IgD-negative memory B cell (primary cell): ENCODE results near the gene PACRG. TPM values are rescaled to one million over a fixed set of nuclear protein-coding genes. Genes with fewer than 3 reads are reported as not detected.

Experiments
- H3K27ac Mint-ChIP-seq, 3 donors: one replicate each; pipeline ENCODE4 v1.8.0; 2020 to 2022; ENCODE audit warnings: mild to moderate bottlenecking in 3 of 3, mixed read lengths in 3 of 3, moderate library complexity in 1 of 3
- H3K27me3 Mint-ChIP-seq: one replicate; pipeline ENCODE4 v1.8.0; 2021; ENCODE audit warnings: mixed read lengths
- H3K36me3 Mint-ChIP-seq: one replicate; pipeline ENCODE4 v1.8.0; 2020; ENCODE audit warnings: mild to moderate bottlenecking, mixed read lengths
- H3K4me1 Mint-ChIP-seq, 3 donors: one replicate each; pipeline ENCODE4 v1.8.0; 2020 to 2022; ENCODE audit warnings: mixed read lengths in 3 of 3, mild to moderate bottlenecking in 1 of 3
- H3K4me3 Mint-ChIP-seq, 4 donors: one replicate each; pipeline ENCODE4 v1.8.0; 2020 to 2022; ENCODE audit warnings: mild to moderate bottlenecking in 4 of 4, mixed read lengths in 4 of 4, moderate library complexity in 3 of 4
- H3K9me3 Mint-ChIP-seq, 3 donors: one replicate each; pipeline ENCODE4 v1.8.0; 2020 to 2021; ENCODE audit warnings: mixed read lengths in 3 of 3, mild to moderate bottlenecking in 1 of 3
- polyA plus RNA-seq: library from polyadenylated mRNA; unstranded; fragments of 300-500 nt; fragmentation: Illumina TruSeq; gene quantifications from one replicate; pipeline ENCODE4 v1.2.3, GENCODE V29; 2021

The PACRG gene
- polyA plus RNA-seq, 1 donor from 2014 or later = not detected

DNA sequence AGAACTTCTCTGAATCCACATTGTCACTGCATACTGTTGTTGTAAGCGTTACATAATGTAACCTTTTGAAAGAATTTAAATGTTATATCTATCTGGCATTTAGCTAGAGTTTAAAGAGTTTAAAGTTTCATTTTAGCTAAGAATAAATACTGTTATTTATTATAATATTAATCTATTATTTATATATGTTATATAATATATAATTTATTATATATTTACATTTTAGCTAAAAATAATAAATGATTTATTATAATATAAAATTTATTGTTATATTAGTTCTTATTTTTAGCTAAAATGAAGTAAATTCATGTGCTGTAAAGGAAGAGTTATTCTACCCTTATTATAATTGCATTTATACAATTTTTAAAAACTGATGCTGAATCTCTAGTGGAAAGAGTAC, 431.3 kb downstream of the PACRG start:
- H3K4me3 Mint-ChIP-seq = no peak overlapping the region

DNA sequence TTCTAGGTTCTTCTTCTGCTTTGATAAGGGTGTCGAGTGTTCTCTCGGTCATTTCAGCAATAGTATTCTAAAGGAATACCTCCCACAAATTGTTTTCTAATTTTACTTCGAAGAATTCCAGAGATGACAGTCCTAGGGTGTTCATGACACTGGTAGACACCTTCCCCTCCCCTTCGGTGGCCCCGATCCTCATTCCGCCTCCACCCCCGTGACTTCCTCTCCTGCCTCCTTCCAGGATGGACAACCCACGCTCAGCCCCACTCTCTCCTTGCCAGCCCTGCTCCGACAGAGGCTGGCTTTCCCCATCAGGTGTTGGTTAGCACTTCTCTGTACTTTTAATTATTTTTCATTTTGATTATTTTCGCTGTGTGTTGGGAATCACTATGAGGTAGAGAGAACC, 431.9 kb downstream of the PACRG start:
- Mint-ChIP-seq H3K36me3 (no peaks in the 10 kb centered on the region), H3K27me3 (peaks cover 9% of the 10 kb centered on the region), H3K9me3 (peaks cover 0 to 3% (median 0%) of the 10 kb centered on the region in 3 donors), H3K27ac (no peak overlapping the region), H3K4me1 (no peaks in the 10 kb centered on the region), H3K4me3 (no peak overlapping the region)

More for the DNA sequence above, 431.3 kb downstream of the PACRG start:
- no peak overlapping the region for H3K27ac Mint-ChIP-seq
- no peaks in the 10 kb centered on the region for H3K36me3 Mint-ChIP-seq
- no peaks in the 10 kb centered on the region for H3K4me1 Mint-ChIP-seq
- peaks cover 0 to 3% (median 0%) of the 10 kb centered on the region in 3 donors for H3K9me3 Mint-ChIP-seq
- H3K27me3 Mint-ChIP-seq = peaks cover 9% of the 10 kb centered on the region

DNA sequence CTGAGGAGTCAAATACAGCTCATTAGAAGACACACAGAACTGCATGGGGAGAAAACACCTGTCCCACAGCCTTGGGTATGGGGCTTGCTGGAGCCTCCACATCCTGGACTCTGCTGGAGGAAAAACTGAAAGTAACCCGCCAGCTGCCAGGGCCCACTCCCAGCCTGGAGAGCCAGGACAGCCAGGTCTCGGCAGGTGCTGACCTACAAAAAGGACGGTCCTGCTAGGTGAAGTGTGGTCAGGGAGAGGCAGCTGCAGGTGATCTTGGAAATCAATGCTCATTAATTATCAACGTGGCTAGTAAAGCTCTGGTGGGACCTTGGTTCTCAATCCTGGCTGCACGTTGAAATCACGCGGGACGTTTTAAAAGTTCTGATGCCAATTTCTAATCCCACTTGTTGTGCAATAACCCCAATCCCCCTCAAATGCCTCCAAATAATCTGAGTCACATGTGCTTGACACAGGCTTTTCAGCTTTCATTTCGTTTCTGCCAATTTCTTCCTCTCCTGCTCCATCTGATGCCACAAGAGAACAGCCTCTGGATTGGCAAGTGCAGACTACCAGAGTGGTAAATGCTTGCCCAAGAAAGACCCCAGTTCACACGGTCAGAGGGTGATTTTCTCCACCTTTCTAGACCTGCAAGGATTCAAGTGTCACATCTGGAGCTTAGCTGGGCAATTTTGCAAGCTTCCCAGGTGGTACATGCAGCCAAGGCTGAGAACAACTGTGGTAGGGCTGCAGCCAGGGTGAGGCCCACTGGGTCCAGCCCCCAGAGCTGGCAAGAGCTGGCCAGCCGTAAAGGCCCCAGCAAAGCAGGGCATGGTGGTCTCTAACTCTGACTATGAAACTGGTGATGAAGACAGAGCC, 434.5 kb downstream of the PACRG start:
- Mint-ChIP-seq H3K4me1 (peaks cover 0 to 3% (median 0%) of the 10 kb centered on the region in 3 donors), H3K9me3 (no peaks in the 10 kb centered on the region), H3K27me3 (peaks cover 9% of the 10 kb centered on the region), H3K36me3 (no peaks in the 10 kb centered on the region), H3K27ac (no peak overlapping the region), H3K4me3 (no peak overlapping the region)

DNA sequence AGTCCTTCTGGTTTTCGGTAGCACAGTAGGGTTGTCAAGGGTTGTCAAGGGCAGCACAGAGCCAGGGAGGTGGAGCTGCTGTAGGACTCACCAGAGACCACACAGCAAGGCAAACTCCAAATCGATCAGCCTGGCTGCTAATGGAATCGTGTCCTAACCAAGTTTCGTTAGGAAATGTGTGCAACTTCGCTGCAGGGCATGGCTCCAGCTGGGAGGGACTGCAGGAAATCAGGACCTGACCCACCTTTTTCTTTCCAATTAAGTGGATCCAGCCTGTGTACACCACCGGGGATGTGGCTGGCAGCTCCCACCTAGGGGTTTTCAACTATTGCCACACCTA, 435.1 kb downstream of the PACRG start:
- H3K9me3 Mint-ChIP-seq = no peaks in the 10 kb centered on the region
- H3K27me3 Mint-ChIP-seq = peaks cover 9% of the 10 kb centered on the region
- no peak overlapping the region for H3K4me3 Mint-ChIP-seq
- H3K36me3 Mint-ChIP-seq = no peaks in the 10 kb centered on the region
- no peak overlapping the region for H3K27ac Mint-ChIP-seq
- peaks cover 0 to 3% (median 0%) of the 10 kb centered on the region in 3 donors for H3K4me1 Mint-ChIP-seq

DNA sequence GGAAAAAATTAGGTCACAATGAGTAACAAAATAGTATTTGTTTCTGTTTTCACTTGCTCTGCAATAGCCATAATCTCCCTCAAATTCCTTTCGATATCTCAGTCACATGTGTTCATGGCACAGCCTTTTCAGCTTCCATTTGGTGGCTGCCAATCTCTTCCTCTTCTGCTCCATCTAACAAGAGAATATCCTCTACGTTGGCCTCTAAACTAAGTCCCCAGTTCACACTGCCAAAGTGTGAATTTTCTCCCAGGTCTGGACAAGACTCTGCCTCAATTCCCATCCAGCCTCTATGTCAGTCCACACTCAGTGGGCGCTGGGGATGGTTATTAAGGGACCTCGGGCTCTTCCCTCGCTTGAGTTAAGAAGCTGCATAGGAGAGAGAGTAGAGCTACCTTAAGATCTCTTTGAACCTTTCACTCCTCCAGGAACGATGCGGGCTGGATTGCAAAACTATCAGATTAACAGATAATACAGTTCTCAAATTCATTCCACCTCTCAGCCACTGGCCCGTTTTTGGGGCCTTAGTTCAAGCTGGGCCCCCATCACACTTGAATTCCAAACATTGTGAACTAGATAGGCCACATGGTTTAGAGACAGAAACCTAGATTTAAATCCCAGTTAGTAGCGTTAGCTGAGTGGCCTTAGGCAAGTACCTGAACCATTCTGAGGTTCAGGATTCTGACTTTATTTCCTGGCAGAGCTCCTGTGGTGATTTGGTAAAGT, 436.6 kb downstream of the PACRG start:
- no peaks in the 10 kb centered on the region for H3K36me3 Mint-ChIP-seq
- no peaks in the 10 kb centered on the region for H3K9me3 Mint-ChIP-seq
- H3K27ac Mint-ChIP-seq = no peak overlapping the region
- peaks cover 0 to 4% (median 0%) of the 10 kb centered on the region in 3 donors for H3K4me1 Mint-ChIP-seq
- H3K4me3 Mint-ChIP-seq = no peak overlapping the region
- H3K27me3 Mint-ChIP-seq = peaks cover 9% of the 10 kb centered on the region

DNA sequence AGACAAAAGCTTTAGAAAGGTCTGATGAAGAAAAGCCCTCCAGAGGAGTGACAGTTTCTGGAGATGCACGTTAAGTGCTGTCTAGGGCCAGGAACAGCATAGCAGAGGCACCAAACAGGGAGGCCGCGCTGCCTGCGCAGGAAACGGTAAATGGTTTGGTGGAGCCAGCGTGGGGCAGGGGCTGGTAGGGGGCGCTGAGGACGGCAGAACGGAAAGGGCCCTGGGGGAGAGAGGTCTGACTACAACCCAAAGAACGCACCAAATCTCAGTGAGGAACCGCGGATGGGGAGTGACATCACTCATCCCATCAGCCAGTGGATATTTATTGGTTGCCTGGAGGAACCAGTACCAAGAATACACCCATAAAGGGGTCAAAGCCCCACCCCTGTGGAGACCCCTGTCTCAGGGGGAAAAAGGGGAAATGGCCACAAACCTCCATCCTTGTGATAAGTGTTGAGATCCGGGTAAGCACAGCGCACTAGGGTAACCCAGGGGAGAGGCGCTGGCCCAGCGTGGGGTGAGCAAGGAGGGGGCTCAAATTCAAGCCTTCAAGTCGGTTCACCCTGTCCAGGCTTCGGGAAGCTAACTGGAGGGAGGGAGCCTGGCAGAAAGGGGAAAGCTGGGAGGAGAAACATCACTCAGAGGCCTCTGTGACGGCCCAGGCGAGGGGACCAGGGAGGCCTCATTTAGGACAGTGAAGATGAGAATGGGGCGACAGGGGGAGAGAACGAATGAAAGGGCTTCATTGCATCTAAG, 437.6 kb downstream of the PACRG start:
- Mint-ChIP-seq H3K36me3 (no peaks in the 10 kb centered on the region), H3K4me3 (no peak overlapping the region), H3K27me3 (peaks cover 7% of the 10 kb centered on the region), H3K27ac (peak overlapping the region in 1 of 3 donors; percentile 39), H3K4me1 (peaks cover 0 to 4% (median 2%) of the 10 kb centered on the region in 3 donors), H3K9me3 (no peaks in the 10 kb centered on the region)

DNA sequence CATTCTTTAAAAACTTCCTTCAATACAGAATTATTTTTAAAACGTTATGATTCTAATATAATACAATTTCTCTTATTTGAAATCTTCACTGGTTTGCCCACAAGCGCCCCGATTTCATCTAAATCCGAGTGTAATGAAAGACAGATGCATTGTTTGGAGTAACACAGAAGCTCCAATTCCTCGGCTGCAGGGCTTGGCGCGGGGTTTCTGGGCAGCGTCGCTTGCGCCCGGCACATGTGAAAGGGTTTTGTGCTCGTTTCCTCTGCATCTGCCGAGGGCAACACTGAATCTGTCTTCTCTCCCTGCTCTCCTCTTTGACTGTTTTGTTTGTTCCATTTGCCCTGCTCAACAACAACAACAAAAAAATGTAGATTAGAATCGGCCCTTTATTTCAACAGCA, 438.1 kb downstream of the PACRG start:
- H3K27ac Mint-ChIP-seq = peak overlapping the region in 1 of 3 donors; percentile 39
- H3K4me3 Mint-ChIP-seq = no peak overlapping the region

DNA sequence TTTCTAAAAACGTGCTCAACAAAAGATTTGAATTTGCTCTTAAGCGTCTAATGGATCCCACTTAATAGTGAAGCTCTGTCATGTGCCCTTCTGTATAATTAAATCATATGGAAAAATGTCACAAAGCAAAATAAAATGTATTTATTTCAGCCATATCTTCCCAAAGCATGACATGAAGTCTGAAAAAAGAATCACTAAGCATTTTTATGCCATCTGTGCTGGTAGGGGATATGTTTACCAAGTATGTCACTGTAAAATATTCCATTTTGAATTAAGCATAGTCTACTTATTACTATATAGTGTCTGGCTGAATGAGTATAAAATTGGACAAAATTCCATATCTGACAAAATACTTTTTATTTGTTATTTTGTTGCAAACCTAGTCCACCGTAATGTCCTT, 438.7 kb downstream of the PACRG start:
- no peaks in the 10 kb centered on the region for H3K36me3 Mint-ChIP-seq
- peaks cover 0 to 4% (median 2%) of the 10 kb centered on the region in 3 donors for H3K4me1 Mint-ChIP-seq
- H3K9me3 Mint-ChIP-seq = no peaks in the 10 kb centered on the region
- no peak overlapping the region for H3K4me3 Mint-ChIP-seq
- no peak overlapping the region for H3K27ac Mint-ChIP-seq
- H3K27me3 Mint-ChIP-seq = peaks cover 6% of the 10 kb centered on the region

More for the DNA sequence above, 438.1 kb downstream of the PACRG start:
- Mint-ChIP-seq H3K36me3 (no peaks in the 10 kb centered on the region), H3K4me1 (peaks cover 0 to 4% (median 2%) of the 10 kb centered on the region in 3 donors), H3K27me3 (peaks cover 7% of the 10 kb centered on the region), H3K9me3 (no peaks in the 10 kb centered on the region)

DNA sequence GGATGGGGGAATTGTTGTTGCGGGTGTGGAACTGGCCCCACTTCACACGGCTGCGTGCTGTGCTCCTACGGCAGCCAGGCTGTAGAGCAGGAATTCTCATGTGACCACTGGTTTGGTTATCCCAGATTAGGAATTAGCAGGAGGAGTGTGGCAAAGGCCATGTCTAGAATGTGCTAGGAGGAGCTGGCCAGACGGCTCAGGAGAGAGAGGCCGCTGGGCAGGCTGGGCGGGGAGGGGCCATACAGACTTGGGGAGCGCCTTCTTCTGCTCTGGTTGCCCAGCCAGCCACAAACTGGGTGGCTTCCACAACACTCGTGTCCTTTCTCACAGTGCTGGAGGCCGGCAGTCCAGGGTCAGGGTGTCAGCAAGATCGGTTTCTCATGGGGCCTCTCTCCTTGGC, 441.7 kb downstream of the PACRG start:
- Mint-ChIP-seq H3K27me3 (no peaks in the 10 kb centered on the region), H3K4me1 (peaks cover 0 to 4% (median 2%) of the 10 kb centered on the region in 3 donors), H3K9me3 (no peaks in the 10 kb centered on the region), H3K4me3 (no peak overlapping the region), H3K36me3 (no peaks in the 10 kb centered on the region), H3K27ac (no peak overlapping the region)

DNA sequence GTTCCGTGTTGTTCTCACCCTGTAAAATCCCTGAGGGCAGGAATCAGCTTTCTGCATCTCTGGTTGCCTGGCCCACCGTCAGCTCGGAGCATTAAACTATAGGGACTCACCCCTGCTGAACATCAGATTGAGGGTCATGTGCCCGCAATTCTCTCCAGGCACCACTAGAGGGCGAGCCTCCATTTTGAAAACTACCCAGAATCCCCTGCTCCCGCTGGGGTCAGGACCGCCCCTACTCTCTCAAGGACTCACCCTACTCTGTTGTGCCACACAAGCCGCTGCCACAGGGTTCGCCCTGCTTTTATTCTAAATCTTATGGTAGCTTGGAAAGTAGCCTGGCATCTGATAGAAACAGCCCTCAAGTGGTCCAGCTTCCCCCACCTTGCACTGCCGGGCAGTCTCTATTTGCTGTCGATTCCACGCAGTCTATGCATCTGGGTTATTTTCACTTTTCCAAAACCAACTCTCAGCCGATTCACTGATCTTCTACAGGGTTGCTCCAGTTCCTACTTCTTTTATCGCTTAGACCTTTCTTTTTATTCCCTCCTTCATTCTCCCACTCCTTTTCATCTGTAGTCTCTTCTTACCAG, 442.6 kb downstream of the PACRG start:
- Mint-ChIP-seq H3K36me3 (no peaks in the 10 kb centered on the region), H3K27me3 (peaks cover 2% of the 10 kb centered on the region), H3K27ac (no peak overlapping the region), H3K4me1 (peaks cover 0 to 2% (median 2%) of the 10 kb centered on the region in 3 donors), H3K4me3 (peak overlapping the region in 2 of 4 donors; percentile 9 to 23), H3K9me3 (no peaks in the 10 kb centered on the region)

DNA sequence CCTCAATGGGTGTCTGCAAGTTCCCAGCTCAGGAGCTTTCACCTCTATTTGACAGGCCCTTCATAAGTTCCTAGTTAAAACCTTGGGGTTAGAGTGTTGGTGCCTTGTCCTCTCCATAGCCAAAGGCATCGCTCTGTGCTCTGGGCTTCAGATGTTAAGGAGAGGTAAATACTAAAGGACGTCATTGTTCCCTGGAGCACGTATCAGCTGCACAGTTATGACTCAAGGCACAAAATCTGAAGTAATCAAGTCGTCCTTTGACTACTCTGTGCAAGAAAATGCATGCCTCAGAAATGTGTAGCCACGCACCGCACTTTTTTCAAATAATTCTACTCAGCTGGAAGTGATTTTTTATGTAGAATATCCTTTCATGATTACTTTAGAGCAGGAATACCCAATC, 446.0 kb downstream of the PACRG start:
- peaks cover 4% of the 10 kb centered on the region for H3K27me3 Mint-ChIP-seq
- H3K27ac Mint-ChIP-seq = no peak overlapping the region
- peaks cover 0 to 4% (median 2%) of the 10 kb centered on the region in 3 donors for H3K4me1 Mint-ChIP-seq
- no peaks in the 10 kb centered on the region for H3K9me3 Mint-ChIP-seq
- H3K36me3 Mint-ChIP-seq = no peaks in the 10 kb centered on the region
- H3K4me3 Mint-ChIP-seq = no peak overlapping the region

DNA sequence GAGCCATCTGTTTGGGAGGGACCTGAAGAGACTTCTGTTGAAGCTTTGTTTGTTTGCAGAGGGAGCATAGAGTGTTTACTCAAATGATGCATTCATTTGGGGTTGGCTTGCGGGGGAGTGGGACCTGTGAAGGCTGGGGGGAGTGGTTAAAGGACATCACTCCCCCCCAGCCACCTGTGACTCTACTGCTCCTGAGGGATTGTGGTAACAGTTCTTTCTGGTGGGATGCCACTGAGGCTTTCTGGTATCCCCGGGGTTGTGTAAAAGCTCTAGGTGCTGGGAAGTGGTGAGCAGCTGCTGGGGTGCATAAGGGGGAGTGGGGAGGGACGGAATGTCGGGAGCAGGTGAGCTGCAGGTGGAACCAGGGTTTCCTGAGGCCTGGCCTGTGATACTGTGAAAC, 447.5 kb downstream of the PACRG start:
- no peak overlapping the region for H3K27ac Mint-ChIP-seq
- peaks cover 0 to 2% (median 0%) of the 10 kb centered on the region in 3 donors for H3K4me1 Mint-ChIP-seq
- no peaks in the 10 kb centered on the region for H3K9me3 Mint-ChIP-seq
- H3K36me3 Mint-ChIP-seq = no peaks in the 10 kb centered on the region
- peaks cover 6% of the 10 kb centered on the region for H3K27me3 Mint-ChIP-seq
- no peak overlapping the region for H3K4me3 Mint-ChIP-seq

DNA sequence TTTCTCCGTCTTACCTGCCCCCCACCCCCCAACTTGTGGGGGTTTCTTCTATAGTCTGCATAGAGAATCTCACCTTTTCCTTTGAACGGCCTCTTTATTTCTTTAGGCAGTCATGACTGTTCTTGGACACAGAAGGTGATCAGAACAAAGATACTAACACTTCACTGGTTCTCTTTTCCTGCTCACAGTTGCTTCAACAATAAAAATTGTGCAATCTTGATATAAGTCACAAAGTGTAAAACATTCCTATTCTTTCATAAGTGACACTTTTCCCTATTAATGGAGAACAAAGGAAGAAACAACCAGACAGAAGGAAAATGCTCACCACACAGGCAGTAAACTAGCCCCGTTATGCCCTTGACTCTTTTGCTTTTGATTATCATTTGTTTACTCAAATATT, 448.3 kb downstream of the PACRG start:
- H3K27ac Mint-ChIP-seq = no peak overlapping the region
- H3K4me1 Mint-ChIP-seq = peaks cover 0 to 2% (median 0%) of the 10 kb centered on the region in 3 donors
- H3K4me3 Mint-ChIP-seq = no peak overlapping the region
- no peaks in the 10 kb centered on the region for H3K9me3 Mint-ChIP-seq
- no peaks in the 10 kb centered on the region for H3K36me3 Mint-ChIP-seq
- peaks cover 6% of the 10 kb centered on the region for H3K27me3 Mint-ChIP-seq

DNA sequence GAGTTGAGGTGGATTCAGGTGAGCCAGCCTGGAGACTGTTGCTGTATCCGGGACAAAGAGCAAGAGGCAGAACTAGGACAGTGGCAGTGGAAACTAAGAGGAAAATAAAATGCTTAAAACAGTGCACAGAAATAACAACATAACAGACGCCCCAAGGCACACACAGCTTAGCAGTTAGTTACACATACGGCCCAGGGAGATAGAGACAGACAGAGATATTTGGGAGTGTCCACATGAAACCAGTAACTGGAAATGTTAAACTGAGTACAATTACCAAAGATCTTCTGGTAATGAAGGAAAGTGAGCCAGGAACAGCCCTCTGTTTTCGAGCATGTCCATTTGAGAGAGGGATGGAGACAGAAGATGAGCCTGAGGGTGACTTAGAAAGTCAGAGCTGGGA, 449.2 kb downstream of the PACRG start:
- H3K4me1 Mint-ChIP-seq = peaks cover 0 to 2% (median 0%) of the 10 kb centered on the region in 3 donors

More for the DNA sequence above, 449.2 kb downstream of the PACRG start:
- no peak overlapping the region for H3K4me3 Mint-ChIP-seq
- no peaks in the 10 kb centered on the region for H3K36me3 Mint-ChIP-seq
- peaks cover 6% of the 10 kb centered on the region for H3K27me3 Mint-ChIP-seq
- no peaks in the 10 kb centered on the region for H3K9me3 Mint-ChIP-seq
- no peak overlapping the region for H3K27ac Mint-ChIP-seq
